DMS79 treated with DMSO at 0.1 percent for 48 hours (cell line): ENCODE results near the gene PLPP2.

Experiments
- DNase-seq: peaks from one replicate; lab custom pipeline; 2025; lab: John Stamatoyannopoulos, UW

Gene PLPP2

DNA sequence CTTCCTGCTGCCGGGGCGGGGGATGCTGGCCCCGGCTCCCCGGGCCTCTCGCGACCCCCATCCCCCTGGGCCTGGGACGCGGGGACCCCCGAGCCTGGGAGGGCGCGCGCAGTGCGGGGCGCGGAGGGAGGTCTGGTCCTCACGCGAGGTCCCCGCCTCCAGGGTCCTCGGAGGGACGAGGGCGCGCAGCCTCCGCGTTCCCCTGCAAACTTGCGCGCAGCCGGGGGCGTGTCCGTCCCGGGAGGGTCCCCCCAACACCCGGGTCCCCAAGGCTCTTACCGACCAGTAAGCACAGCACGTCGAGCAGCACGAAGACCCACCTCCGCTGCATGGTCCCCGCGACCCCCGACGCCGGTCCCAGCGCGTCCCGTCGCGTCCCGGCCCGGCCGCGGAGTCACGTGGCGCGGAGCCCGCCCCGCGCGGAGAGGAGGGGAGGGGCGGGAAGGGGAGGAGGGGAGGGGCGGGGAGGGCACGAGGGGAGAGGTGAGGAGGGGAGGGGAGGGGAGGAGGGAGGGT is at the start of gene PLPP2:
TSS of gene PLPP2 (minus strand) at position 398 of the 516 bp plus-strand sequence. CDS start at position 331, 67 bp downstream.
- DNase-seq: no peak

DNA sequence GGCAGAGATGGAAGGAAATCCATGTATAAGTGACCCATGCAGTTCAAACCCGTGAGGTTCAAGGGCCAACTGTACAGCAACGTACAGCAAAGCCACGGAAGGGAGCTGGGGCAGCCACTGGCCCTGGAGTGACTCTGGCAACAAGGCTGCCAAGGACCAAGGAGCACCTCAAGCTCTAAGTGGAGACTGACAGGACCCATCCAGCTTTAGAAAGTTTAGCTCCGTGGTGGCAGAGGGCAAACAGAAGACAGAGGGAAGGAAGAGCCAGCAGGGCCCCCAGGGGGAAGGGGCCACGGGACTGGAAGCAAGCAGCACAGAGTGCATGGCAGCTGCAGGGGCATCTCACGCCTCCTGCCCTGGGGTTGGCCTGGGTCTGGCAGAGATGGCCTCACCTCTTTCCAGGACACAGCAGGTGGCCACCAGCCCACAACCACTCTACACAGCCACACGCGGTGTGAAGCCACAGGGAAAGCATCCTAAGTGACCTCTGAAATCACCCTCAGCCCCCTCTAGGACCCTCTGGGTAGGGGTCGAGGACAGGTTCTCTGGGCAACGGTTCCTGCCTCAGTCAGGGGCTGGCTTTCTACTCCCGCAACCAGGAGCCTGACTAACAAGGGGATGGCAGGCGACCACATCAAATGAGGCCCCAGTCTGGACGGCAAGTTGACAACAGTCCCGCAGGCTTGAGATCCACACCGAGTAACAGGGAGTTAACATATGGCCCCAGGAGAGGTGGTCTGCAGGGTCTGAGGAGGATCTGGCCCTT is 49.6 kb upstream of the PLPP2 start:
- no peak for DNase-seq

DNA sequence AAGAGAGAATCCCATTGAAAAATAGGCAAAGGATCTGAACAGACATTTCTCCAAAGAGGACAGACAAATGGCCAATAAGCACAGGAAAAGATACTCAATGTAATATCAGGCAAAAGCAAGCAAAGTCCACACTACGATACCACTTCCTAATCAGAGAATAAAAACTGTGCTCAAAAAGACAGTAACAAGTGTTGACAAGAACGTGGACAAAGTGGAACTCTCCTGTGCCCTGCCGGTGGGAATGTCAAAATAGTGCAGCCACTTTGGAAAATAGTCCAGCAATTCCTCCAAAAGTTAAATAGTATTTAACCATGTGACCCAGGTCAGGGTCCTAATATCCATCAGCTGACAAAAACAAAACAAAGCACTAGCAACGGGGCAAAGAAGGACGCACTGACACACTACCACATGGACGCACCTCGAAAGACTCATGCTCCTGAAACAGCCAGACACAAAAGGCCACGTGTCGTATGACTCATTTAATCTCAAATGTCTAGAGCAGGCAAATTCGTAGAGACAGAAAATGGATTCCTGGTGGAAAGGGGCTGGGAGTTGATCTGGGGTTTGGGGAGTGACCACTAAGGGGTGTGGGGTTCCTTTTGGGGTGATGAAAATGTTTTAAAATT is 48.2 kb upstream of the PLPP2 start:
- DNase-seq: no peak

- no peak for DNase-seq
These were observed 47.2 kb upstream of the PLPP2 start for GRCh38 chr19:338421-338820.

DNA sequence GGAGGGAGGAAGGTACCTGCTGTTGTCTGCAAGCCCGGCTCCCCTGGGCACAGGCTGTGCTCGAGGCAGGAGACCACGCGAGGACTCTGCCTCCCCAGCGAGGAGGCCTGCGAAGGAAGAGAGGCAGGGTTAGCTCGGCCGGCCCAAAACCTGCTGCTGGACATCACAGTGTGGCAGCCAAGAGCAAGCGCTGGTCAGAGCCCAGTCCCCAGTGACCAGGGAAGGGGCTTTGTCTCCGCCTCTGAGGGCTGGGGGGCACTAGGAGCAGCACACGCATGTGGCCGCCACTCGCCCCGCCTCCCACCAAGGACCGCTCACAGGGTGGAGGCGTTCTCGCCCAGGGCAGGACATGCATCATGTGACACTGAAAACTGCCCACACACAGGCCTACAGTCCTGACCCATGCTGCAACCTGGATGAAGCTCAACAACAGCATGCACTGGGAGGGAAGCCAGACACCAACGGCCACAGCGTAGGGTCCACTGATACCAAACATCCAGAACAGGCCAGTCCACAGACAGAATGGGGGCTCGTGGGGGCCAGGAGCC is 44.9 kb upstream of the PLPP2 start:
- DNase-seq: no peak

DNA sequence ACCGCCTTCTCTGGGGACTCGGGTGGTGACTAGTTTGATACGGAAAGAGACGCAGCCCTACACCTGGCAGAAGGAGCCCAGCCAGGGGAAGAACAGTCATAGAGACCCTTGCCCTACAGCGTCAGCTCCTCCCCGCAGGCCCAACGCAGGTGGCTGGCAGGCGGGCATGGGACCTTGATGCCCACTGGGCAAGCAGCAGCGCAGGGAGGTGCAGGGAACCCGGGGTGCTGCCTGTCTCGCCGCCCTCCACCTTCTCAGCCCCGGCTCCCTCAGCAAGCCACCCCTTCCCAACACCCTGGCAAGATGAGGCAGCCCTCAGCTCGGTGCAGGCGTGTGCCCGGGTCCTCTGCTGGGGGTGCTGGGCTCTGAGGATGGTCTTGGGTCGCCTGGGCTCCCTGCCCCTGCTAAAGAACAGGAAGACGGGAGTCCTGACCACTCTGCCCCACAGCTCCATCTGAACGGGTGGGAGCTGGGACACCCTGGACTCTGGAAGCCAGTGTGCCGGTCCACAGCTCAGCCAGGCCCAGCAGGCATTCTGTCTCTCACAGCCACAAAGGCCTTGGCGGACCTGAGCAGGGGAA is 44.4 kb upstream of the PLPP2 start:
- DNase-seq: no peak

- no peak for DNase-seq
These were observed 43.9 kb upstream of the PLPP2 start for GRCh38 chr19:335072-335471.

DNA sequence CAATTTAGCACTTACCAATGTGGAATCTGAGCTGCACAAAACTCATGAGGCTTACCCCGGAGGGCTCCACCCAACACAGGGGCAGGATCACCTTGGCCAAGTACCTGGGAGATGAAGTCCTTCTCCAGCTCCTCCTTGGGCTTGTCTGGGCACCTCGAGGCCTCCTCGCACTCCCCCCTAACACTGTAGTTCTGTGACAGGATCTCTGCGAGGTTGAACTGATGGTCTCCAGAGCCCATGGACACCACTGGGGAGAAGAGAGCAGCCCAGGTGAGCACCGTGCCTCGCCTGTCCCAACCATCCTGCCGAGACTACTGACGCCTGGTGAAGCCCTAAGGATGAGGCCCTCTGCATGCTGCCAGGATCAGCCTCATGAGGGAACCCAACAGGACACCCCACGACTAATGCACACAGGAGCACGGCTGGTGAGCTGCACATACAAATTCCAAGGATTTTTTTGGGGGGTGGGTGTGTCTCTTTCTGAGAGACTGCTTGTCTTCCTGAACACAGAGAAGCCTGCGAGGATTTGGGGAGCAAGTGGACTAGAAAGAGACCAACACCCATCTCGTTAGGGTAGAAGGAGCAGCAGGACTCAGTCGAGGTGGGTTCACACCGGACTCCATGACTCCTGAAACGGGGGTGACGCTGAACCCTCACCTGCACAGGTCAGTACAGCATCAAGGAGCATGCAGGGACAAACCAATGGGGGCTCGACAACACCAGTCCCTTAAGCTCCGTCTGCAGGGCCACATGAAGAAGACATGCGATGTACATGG is 43.3 kb upstream of the PLPP2 start:
- DNase-seq: no peak

DNA sequence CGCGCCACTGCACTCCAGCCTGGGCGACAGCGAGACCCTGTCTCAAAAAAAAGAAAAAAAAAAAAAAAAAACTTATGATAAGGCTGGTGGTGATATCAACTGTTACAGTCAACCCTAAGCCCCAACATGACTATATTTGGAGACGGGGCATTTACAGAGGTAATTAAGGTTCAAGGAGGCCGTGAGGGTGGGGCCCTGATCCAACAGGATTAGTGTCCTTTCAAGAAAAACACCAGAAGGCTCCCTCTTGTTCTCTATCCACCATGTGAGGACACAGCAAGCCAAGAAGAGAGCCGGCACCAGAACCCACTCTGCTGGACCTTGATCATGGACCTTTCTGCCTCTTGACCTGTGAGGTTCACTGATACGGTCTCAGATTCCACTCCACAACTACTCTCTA is 39.3 kb upstream of the PLPP2 start:
- DNase-seq: no peak

- no peak for DNase-seq
These were observed 38.7 kb upstream of the PLPP2 start for GRCh38 chr19:329876-330275.

DNA sequence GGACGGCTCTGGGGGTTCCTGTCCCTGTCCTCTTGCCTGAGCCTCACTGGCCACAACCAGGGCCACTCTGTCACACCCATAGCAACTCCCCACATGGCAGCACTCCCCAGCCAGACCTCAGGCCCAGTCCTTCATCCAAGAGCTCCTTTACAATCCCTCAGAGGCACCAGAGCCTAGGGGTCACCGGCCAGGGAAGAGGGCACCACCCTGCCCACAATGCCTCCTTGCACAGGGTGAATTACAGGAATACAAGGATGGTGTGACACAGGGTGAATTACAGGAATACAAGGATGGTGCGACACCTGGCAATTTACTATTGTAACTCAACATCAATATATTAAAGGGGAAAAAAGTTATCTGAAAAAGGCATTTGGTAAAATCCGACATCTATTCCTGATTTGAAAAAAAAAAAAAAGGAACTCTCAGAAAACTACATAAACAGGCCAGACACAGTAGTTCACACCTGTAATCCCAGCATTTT is 36.9 kb upstream of the PLPP2 start:
- DNase-seq: no peak

- no peak for DNase-seq
These were observed 36.3 kb upstream of the PLPP2 start for GRCh38 chr19:327291-328024.

DNA sequence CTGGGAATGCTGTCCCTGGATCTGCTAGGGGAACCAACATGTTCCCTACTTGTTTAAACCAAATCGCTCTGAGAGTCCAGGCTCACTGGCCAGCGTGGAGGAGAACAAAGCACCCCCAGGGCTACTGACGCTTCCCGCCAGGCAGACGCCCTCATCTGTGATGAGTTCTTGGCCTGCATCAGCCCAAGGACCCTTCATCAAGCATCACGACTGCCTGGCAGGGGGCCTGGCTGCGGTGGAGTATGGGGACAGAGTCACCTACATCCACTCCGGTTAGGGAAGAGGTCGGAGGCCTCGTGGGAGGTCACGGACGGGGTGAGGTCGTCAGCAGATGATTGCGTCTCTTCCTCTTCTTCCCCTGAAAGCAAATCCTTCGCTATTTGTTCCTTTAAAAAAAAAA is 35.7 kb upstream of the PLPP2 start:
- no peak for DNase-seq

DNA sequence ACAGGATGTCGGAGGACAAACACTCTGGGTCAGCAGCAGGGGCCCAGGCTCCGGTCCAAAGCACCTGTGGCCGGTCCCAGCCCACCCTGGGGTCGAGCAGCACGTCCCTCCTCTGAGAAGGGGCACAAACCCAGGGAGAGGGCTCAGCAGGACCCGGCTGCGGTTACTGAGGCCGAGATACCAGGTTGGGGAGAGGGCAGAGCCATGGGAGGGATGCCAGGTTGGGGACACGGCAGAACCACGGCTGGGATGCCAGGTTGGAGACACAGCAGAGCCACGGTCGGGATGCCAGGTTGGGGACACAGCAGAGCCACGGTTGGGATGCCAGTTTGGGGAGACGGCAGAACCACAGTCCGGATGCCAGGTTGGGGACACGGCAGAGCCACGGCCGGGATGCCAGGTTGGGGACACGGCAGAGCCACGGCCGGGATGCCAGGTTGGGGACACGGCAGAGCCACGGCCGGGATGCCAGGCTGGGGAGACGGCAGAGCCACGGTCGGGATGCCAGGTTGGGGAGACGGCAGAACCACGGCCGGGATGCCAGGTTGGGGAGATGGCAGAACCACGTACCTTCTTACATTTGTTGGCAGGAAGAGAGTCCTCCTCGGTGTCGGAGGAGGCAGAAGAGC is 34.8 kb upstream of the PLPP2 start:
- no peak for DNase-seq

GRCh38 chr19:325173-325936 is 34.2 kb upstream of the PLPP2 start:
- DNase-seq: no peak

GRCh38 chr19:324716-325115 is 33.5 kb upstream of the PLPP2 start:
- DNase-seq: no peak

- DNase-seq: no peak
These were observed 31.4 kb upstream of the PLPP2 start for GRCh38 chr19:322616-323015.

- DNase-seq: no peak
These were observed 27.2 kb upstream of the PLPP2 start for GRCh38 chr19:318509-318774.

GRCh38 chr19:317710-318508 is 26.7 kb upstream of the PLPP2 start:
- no peak for DNase-seq
